D721Med (cell line): ENCODE results near the gene CCR6.

ENCODE experiments used
- DNase-seq: peaks from one replicate; pipeline ENCODE4 v3.0.0; 2011; ENCODE audit warnings: low spot score; ENCODE audit not compliant: insufficient read length
- FAIRE-seq: peaks from 2 replicates; lab custom pipeline; 2011; peaks lifted over from hg19 to GRCh38; lab: Jason Lieb, UNC
- CTCF ChIP-seq: IDR thresholded peaks from 2 replicates; pipeline ENCODE4 v1.5.1; 2012; ENCODE audit warnings: mild to moderate bottlenecking, control low read depth; ENCODE audit not compliant: insufficient read depth; ENCODE audit errors: missing control alignments

Gene CCR6

GRCh38 chr6:167136376-167136775, 13.5 kb downstream of the CCR6 start:
- no peak for FAIRE-seq
- DNase-seq = no peak
- no peak for TF ChIP-seq CTCF

- FAIRE-seq (no peak), DNase-seq (no peak)
- no peak for TF ChIP-seq CTCF
Observed at GRCh38 chr6:167137081-167137480, 14.2 kb downstream of the CCR6 start.

GRCh38 chr6:167137881-167138280, 15.0 kb downstream of the CCR6 start:
- DNase-seq = no peak
- FAIRE-seq = no peak
- TF ChIP-seq CTCF = no peak

- no peak for TF ChIP-seq CTCF
- FAIRE-seq = no peak
Observed at GRCh38 chr6:167139761-167140160, 16.9 kb downstream of the CCR6 start.

GRCh38 chr6:167140589-167141474, 17.9 kb downstream of the CCR6 start:
- no peak for DNase-seq
- no peak for FAIRE-seq
- no peak for TF ChIP-seq CTCF

More at GRCh38 chr6:167139761-167140160, 16.9 kb downstream of the CCR6 start:
- DNase-seq = no peak

- TF ChIP-seq CTCF = peak; percentile 66
- no peak for FAIRE-seq
- peak; percentile 66 for DNase-seq
Observed at GRCh38 chr6:167141667-167142432, 19.0 kb downstream of the CCR6 start.
